Endothelial cell of umbilical vein (primary cell): ENCODE results near the gene PGAP3. TPM values are rescaled to one million over a fixed set of nuclear protein-coding genes. Genes with fewer than 3 reads are reported as not detected.
"Not testable (repeated sequence)": the region's sequence is repeated elsewhere in the genome, so short reads cannot be mapped to it uniquely, and the experiment has no call there.

ENCODE experiments used
- BruUV-seq: library from RNA; stranded (reverse); fragments of 400-500 nt; replicated peaks from 2 replicates; lab custom pipeline; 2021; lab: Mats Ljungman, UMichigan
- CTCF ChIA-PET: fragments of 300-600, 350-600 bp; sonication (Branson Sonifier 250); formaldehyde crosslinking; loops from one replicate; lab custom pipeline; 2021; ENCODE audit warnings: antibody characterized with exemption, inconsistent platforms; lab: Charles Lee
- POLR2A ChIA-PET: fragments of 300-600, 350-600 bp; sonication (Branson Sonifier 250); formaldehyde crosslinking; loops from one replicate; lab custom pipeline; 2021; ENCODE audit warnings: antibody characterized with exemption, inconsistent platforms; lab: Charles Lee
- DNase-seq: peaks from one replicate; pipeline ENCODE4 v3.0.0-alpha.2; 2011; ENCODE audit warnings: low read depth, low spot score
- FAIRE-seq: peaks from 2 replicates; lab custom pipeline; 2011; peaks lifted over from hg19 to GRCh38; lab: Jason Lieb, UNC
- H2AFZ ChIP-seq: 2 replicates; pipeline ENCODE4 v1.6.0; 2012; ENCODE audit warnings: low read depth, low read length, control low read depth, inconsistent platforms
- H3K27ac ChIP-seq: 2 replicates; pipeline ENCODE4 v1.5.1; 2011; ENCODE audit warnings: low read depth, mild to moderate bottlenecking, control low read depth, low read length, moderate library complexity; ENCODE audit not compliant: insufficient read depth
- H3K27me3 ChIP-seq, 2 experiments: 2 replicates each; pipeline versions ENCODE4 v1.6.0 to v1.6.1; 2011; ENCODE audit warnings: low read length in 2 of 2, mixed read lengths in 1 of 2; ENCODE audit not compliant: control insufficient read depth in 2 of 2, insufficient read depth in 2 of 2
- H3K36me3 ChIP-seq, 2 experiments: 2 replicates in 1 of 2; 3 replicates in 1 of 2; pipeline ENCODE4 v1.5.1; 2011; ENCODE audit warnings: low read length in 2 of 2, mild to moderate bottlenecking in 1 of 2, moderate library complexity in 1 of 2; ENCODE audit not compliant: control insufficient read depth in 2 of 2, insufficient read depth in 2 of 2; ENCODE audit errors: extremely low read depth in 1 of 2
- H3K4me1 ChIP-seq: 3 replicates; pipeline ENCODE4 v1.5.1; 2011; ENCODE audit warnings: mild to moderate bottlenecking, low read length; ENCODE audit not compliant: control insufficient read depth, insufficient read depth; ENCODE audit errors: extremely low read depth
- H3K4me2 ChIP-seq: 2 replicates; pipeline ENCODE4 v1.6.1; 2011; ENCODE audit warnings: low read length, control low read depth, mixed read lengths; ENCODE audit not compliant: insufficient read depth
- H3K4me3 ChIP-seq, 3 experiments: fragments of 200-600 bp in 1 of 3; sonication (generic), shearing (Covaris generic) in 1 of 3; replicated peaks in 1 of 3; 2 replicates each; pipeline ENCODE4 v1.5.1; 2011 to 2016; ENCODE audit warnings: control low read depth in 3 of 3, low read length in 3 of 3, mild to moderate bottlenecking in 2 of 3, inconsistent platforms in 1 of 3, low read depth in 1 of 3, moderate library complexity in 1 of 3; ENCODE audit not compliant: insufficient read depth in 1 of 3
- H3K79me2 ChIP-seq: 2 replicates; pipeline ENCODE4 v1.6.0; 2012; ENCODE audit warnings: low read length, inconsistent platforms; ENCODE audit not compliant: control insufficient read depth, insufficient read depth
- H3K9ac ChIP-seq: replicated peaks from 2 replicates; pipeline ENCODE3; 2011; ENCODE audit warnings: low read length, control low read depth; ENCODE audit not compliant: insufficient read depth; ENCODE audit errors: extremely low read depth
- H3K9me1 ChIP-seq: replicated peaks from 3 replicates; pipeline ENCODE4 v1.6.0; 2011; ENCODE audit warnings: mild to moderate bottlenecking, low read length; ENCODE audit not compliant: control insufficient read depth, insufficient read depth; ENCODE audit errors: extremely low read depth
- H3K9me3 ChIP-seq: replicated peaks from 2 replicates; pipeline ENCODE4 v1.5.1; 2012; ENCODE audit warnings: low read length, inconsistent platforms; ENCODE audit not compliant: control insufficient read depth, insufficient read depth
- H4K20me1 ChIP-seq: replicated peaks from 2 replicates; pipeline ENCODE3; 2011; ENCODE audit warnings: mild to moderate bottlenecking, low read length; ENCODE audit not compliant: control insufficient read depth, insufficient read depth; ENCODE audit errors: extremely low read depth
- EZH2 ChIP-seq: IDR thresholded peaks from 2 replicates; pipeline ENCODE4 v1.6.1; 2012; ENCODE audit warnings: borderline replicate concordance, low read depth, mild to moderate bottlenecking, moderate library complexity, low read length, inconsistent platforms; ENCODE audit not compliant: severe bottlenecking
- FOS ChIP-seq: IDR thresholded peaks from 2 replicates; pipeline ENCODE4 v1.6.1; 2011; ENCODE audit warnings: mild to moderate bottlenecking, low read length, moderate library complexity, borderline replicate concordance; ENCODE audit not compliant: insufficient read depth
- GATA2 ChIP-seq: IDR thresholded peaks from 2 replicates; pipeline ENCODE4 v1.7.0; 2011; ENCODE audit warnings: low read depth, mild to moderate bottlenecking, moderate library complexity, mixed read lengths, low read length; ENCODE audit not compliant: insufficient read length, insufficient read depth
- JUN ChIP-seq: IDR thresholded peaks from 2 replicates; pipeline ENCODE4 v1.6.1; 2011; ENCODE audit warnings: borderline replicate concordance, low read depth; ENCODE audit not compliant: insufficient read length, insufficient read depth
- MYC ChIP-seq: IDR thresholded peaks from one replicate; pipeline ENCODE4 v1.6.1; 2011; ENCODE audit warnings: mild to moderate bottlenecking, low read depth, low read length
- POLR2A ChIP-seq: IDR thresholded peaks from 2 replicates; pipeline ENCODE4 v1.6.1; 2012; ENCODE audit warnings: low read depth, mild to moderate bottlenecking, control low read depth, low read length
- POLR2AphosphoS5 ChIP-seq: IDR thresholded peaks from 2 replicates; pipeline ENCODE4 v1.6.1; 2012; ENCODE audit warnings: low read depth, mild to moderate bottlenecking, control low read depth, low read length, moderate library complexity; ENCODE audit not compliant: insufficient read depth
- dilution Hi-C: fragments of 300-500 bp; cut with MboI; formaldehyde crosslinking; loops from one replicate; pipeline ENCODE4 v1.15.0; 2019; ENCODE audit warnings: low sequenced_read_pairs; ENCODE audit not compliant: extremely low pct_ligation_motif_present
- intact Hi-C: fragments of 100-400 bp; cut with micrococcal nuclease; formaldehyde crosslinking; loops from one replicate; pipeline ENCODE4 v1.10.0; 2022
- polyA plus RNA-seq, 4 experiments: library from polyadenylated mRNA; depleted of rRNA in 3 of 4; stranded (reverse) in 3 of 4; unstranded in 1 of 4; fragments of >200 nt; gene quantifications; 2 replicates each; pipeline versions ENCODE4 v1.2.1 to v1.2.3, GENCODE V29; 2011 to 2012; ENCODE audit warnings: missing spikeins in 1 of 4
- total RNA-seq: library from RNA; stranded (reverse); gene quantifications from 2 replicates; pipeline ENCODE4 v1.2.3, GENCODE V29; 2021
- TF ChIP-seq, protein P1 (sequence below): IDR thresholded peaks from 2 replicates; pipeline ENCODE4 v1.6.1; 2011; ENCODE audit not compliant: insufficient read depth, insufficient read length
- TF ChIP-seq, protein P2 (sequence below), 2 donors: IDR thresholded peaks; 1 replicate in 1 of 2; 2 replicates in 1 of 2; pipeline ENCODE4 v1.5.1; 2011; ENCODE audit warnings: low read length in 2 of 2, mild to moderate bottlenecking in 2 of 2, moderate library complexity in 2 of 2, control low read depth in 1 of 2, inconsistent platforms in 1 of 2, low read depth in 1 of 2; ENCODE audit not compliant: insufficient read depth in 1 of 2; ENCODE audit errors: extremely low read depth in 1 of 2

The PGAP3 gene
- total and polyA plus RNA-seq, 2 donors (not counting 3 experiments of a cell fraction or from before 2014, with no cell fraction given), result 6.4 to 14.9 TPM

DNA sequence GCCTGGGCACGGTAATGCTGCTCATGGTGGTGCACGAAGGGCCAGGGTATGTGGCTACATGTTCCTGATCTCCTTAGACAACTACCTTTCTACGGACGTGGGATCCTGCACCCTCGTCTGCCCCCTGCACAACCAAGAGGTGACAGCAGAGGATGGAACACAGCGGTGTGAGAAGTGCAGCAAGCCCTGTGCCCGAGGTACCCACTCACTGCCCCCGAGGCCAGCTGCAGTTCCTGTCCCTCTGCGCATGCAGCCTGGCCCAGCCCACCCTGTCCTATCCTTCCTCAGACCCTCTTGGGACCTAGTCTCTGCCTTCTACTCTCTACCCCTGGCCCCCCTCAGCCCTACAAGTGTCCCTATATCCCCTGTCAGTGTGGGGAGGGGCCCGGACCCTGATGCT lies 24.0 kb upstream of the PGAP3 start:
- POLR2A ChIA-PET, result no interaction called here
- H3K36me3 ChIP-seq, result peaks cover 0 to 6% of the 10 kb centered on the region in 2 experiments
- no peak for FAIRE-seq

DNA sequence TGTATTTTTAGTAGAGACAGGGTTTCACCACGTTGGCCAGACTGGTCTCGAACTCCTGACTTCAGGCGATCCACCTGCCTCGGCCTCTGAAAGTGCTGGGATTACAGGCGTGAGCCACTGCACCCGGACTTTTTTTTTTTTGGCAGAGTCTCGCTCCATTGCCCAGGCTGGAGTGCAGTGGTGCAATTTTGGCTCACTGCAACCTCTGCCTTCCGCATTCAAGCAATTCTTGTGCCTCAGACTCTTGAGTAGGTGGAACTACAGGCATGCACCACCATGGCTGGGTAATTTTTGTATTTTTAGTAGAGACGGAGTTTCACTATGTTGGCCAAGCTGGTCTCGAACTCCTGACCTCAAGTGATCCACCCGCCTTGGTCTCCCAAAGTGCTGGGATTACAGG lies 23.2 kb upstream of the PGAP3 start:
- H3K4me2 ChIP-seq, POLR2A ChIA-PET, FAIRE-seq, DNase-seq, H3K9ac ChIP-seq, intact Hi-C loops, H4K20me1 ChIP-seq, H3K4me3 ChIP-seq, H3K79me2 ChIP-seq, H3K27ac ChIP-seq, BruUV-seq, H3K9me3 ChIP-seq, H2AFZ ChIP-seq, H3K9me1 ChIP-seq, dilution Hi-C loops, H3K4me1 ChIP-seq, H3K27me3 ChIP-seq, H3K36me3 ChIP-seq: not testable (repeated sequence)
- CTCF ChIA-PET, result interaction anchor here (1.0 to 1.4 kb wide), 4 partner anchors 19 to 91 kb away, joined by 3 to 5 read pairs (median 3); partner anchors contain the start of gene MIEN1

More for the DNA sequence above, 24.0 kb upstream of the PGAP3 start:
- no TSS peak for BruUV-seq
- Histone ChIP-seq H3K4me3 (no peak overlapping the region), H3K4me2 (no peak overlapping the region), H3K9me1 (no peaks in the 10 kb centered on the region), H3K27me3 (no peaks in the 10 kb centered on the region), H3K4me1 (peaks cover 12% of the 10 kb centered on the region), H2AFZ (no peak overlapping the region), H3K79me2 (no peaks in the 10 kb centered on the region), H3K9me3 (no peaks in the 10 kb centered on the region), H3K27ac (no peak overlapping the region), H3K9ac (no peak overlapping the region), H4K20me1 (no peaks in the 10 kb centered on the region)
- no peak for DNase-seq
- intact Hi-C loops, result no loop called here
- TF ChIP-seq POLR2AphosphoS5, result no peak
- TF ChIP-seq, protein P1, sequence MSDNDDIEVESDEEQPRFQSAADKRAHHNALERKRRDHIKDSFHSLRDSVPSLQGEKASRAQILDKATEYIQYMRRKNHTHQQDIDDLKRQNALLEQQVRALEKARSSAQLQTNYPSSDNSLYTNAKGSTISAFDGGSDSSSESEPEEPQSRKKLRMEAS, result no peak
- no peak for TF ChIP-seq JUN
- TF ChIP-seq GATA2, result no peak
- no peak for TF ChIP-seq FOS
- TF ChIP-seq, protein P2, sequence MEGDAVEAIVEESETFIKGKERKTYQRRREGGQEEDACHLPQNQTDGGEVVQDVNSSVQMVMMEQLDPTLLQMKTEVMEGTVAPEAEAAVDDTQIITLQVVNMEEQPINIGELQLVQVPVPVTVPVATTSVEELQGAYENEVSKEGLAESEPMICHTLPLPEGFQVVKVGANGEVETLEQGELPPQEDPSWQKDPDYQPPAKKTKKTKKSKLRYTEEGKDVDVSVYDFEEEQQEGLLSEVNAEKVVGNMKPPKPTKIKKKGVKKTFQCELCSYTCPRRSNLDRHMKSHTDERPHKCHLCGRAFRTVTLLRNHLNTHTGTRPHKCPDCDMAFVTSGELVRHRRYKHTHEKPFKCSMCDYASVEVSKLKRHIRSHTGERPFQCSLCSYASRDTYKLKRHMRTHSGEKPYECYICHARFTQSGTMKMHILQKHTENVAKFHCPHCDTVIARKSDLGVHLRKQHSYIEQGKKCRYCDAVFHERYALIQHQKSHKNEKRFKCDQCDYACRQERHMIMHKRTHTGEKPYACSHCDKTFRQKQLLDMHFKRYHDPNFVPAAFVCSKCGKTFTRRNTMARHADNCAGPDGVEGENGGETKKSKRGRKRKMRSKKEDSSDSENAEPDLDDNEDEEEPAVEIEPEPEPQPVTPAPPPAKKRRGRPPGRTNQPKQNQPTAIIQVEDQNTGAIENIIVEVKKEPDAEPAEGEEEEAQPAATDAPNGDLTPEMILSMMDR (IDR thresholded peaks at IDR 0.05; ENCODE audit: extremely low read depth in 1 of 2, insufficient read depth in 1 of 2, low read depth in 1 of 2, low read length in 2 of 2), result no peak
- TF ChIP-seq EZH2, result no peak
- no peak for TF ChIP-seq MYC
- no peak for TF ChIP-seq POLR2A
- CTCF ChIA-PET, result no interaction called here
- dilution Hi-C loops, result no loop called here
